ENCODE data around the gene MSI2.

The MSI2 gene

DNA sequence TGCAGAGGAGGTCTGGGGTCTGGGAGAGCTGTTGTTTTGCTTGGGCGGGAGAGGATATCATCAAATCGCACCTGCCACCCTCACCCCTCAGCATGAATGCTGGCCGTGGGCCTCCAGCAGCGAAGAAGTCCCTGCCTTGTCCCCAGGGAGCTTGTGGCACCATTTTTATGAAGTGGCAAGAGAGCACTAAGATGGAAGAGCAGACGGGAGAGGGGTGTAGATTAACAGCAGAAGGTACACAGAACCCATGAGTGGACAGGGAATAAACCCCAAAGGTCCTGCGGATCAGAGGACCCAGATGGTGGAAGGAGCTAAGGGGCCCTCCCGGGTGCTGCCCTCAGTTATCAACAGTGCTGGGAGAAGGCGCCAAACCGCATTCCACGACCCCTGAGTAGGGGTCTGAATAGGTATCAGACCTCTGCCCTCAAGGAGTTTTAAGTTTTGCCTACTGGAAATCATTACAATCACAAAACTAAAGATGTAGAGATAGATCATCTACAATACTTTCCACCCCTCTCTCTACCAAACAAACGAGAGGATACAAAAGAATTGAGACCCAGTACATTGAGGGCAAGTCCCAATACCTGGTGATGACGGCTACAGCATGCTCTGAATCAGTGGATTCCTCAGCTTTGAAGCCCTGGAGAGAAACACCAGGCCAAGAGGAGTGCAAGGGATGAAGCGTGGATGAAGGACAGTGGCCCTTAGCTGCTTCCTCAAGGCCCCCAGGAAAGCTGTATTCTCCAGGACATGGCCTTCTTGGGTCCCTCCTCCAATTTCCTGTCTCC is 428.6 kb downstream of the MSI2 start:
- DNase-seq (ENCODE audit: low spot score), result no peak

DNA sequence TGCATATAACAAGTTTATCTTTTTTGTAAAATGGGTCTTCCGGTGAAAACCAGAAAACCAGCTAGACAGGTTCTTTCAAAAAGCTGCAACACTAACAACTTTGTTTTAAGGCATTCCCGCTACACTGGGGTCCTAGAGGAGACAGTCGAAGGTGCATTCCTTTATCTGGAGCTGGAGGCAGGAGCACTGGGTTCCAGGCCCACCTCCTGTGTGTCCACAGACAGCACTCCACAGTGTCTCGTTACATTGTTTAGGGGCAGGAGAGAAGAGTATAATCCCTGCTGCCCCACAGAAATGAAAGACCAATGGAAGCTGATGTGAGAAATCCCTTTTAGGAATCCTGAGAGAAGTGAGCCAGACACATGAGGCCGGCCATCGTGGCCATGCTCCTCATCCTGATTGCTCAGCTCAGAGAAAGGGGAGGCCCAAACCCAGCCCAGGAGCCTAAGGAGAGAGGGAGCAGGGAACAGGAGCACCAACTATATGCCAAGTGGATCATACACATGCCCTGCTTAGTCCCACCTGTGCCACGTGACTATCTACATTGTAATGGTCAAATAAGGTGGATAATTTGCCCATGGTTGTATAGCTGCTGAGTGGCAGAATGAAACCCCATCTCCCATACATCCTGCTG is 429.3 kb downstream of the MSI2 start:
- DNase-seq (ENCODE audit: low spot score), result no peak

DNA sequence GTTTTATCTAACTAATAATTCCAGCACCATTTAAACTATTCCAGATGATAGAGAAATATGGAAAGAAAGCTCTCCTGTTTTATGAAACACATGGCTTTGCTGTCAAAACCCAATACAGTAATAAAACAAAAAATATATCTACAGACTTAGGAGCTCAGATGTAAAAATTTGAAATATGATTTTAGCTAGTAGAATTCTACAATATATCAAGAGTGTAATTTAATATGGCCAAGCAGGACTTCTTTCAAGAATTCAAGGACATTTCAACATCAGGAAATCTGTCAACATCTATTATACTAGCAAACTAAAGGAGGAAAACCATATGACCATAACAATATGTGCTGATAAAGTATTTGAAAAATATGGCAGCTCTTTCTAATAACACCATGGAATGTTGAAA is 431.3 kb downstream of the MSI2 start:
- no peak for DNase-seq (ENCODE audit: low spot score)

DNA sequence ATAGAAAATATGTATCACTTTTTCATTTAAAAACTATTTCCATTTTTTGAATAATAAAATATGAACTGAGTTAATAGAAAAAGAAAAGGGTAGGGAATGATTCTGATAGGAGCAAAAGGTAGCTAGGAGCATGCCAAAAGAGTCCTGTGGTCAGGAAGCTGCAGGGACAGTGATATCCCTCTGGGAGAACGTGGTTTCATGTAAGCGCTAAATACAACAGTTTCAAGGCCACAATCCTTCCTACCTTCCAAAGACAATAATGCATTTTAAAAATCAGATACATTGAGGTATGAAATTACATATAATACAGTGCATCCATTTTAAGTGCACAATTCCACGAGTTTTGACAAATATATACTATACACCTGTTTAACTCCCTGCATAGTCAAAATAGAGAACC is 432.9 kb downstream of the MSI2 start:
- no peak for DNase-seq (ENCODE audit: low spot score)

DNA sequence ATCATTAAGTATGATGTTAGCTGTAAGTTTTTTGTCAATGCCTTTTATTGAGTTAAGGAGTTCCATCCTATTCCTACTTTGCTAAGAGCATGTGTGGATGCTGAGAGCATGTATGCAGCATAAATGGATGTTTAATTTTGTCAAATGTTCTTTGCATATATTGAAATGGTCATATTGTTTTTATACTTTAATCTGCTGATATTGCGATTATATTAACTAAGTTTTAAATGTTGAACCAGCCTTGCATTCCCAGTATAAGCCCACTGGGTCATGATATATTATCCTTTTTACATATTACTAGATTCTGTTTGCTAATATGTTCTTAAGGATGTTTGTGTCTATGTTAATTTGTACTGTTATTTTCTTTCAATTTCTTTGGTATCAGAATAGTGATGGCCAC is 435.6 kb downstream of the MSI2 start:
- DNase-seq (ENCODE audit: low spot score), result no peak

DNA sequence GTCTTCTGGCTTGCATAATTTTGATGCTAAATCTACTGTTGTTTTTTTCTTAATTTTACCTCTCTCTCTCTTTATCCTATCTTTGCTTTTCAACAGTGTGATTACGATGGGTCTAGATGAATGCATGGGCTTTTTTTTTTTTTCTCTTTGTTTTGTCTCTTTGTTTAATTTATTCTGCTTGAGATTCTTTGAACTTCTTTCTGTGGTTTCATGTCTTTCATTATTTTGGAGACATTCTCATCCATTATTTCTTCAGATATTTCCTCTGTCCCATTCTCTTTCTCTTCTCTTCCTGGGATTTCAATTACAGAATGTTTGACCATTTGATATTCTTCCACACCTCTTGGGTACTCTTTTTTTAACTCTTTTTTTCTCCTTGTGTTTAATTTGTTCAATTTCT is 436.4 kb downstream of the MSI2 start:
- no peak for DNase-seq (ENCODE audit: low spot score)

DNA sequence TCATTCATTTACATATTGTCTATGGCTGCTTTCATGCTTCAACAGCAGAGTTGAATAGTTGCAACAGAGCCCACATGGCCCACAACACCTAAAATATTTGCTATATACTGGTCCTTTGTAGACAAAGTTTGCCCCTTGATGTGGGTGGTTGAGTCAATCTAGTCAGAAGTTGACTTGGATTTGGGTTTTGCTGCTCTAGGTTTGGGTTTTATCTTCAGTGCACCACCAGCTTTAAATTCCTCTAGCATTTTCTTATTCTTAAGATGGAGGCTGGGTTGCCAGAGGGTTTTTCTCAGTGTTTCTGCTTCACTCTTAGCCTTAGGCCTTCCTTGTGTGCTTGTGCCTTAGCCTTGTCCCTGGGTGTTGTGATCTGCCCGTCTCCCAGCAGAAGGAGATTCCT is 437.7 kb downstream of the MSI2 start:
- DNase-seq (ENCODE audit: low spot score), result no peak

DNA sequence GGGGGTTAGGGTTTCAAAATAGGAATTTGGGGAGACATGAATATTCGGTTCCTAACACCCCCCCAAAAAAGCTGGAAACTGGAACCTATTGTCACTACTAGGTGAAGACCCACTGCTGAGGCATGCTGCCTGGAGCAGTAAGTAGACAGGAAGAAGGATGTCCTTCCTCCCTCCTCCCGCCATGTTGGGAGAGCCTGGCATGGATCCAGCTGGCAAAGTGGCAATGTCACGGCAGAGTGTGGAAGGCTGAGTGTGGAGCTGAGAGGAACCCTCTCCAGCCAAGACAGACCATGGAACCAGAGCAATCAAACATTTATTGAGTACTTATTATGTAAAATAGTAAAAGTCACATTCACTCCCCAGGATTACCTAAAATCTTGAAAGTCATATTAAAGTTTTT is 439.7 kb downstream of the MSI2 start:
- no peak for DNase-seq (ENCODE audit: low spot score)

DNA sequence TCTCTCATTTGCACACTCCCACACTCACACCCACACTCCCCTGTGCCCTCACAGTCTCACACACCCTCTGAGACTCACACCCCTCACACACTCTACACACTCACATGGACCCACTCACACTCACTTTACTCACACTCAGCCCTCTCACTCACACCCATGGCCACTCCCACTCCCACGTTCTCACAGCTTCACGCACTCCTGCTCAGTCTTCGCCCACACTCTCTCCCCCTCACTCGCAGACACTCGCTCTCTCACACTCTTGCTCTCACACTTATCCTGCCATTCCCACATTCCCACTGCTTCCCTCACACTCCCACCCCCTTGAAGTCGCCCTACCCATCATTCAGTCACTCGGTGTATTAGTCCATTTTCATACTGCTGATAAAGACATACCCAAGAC is 440.9 kb downstream of the MSI2 start:
- no peak for DNase-seq (ENCODE audit: low spot score)

DNA sequence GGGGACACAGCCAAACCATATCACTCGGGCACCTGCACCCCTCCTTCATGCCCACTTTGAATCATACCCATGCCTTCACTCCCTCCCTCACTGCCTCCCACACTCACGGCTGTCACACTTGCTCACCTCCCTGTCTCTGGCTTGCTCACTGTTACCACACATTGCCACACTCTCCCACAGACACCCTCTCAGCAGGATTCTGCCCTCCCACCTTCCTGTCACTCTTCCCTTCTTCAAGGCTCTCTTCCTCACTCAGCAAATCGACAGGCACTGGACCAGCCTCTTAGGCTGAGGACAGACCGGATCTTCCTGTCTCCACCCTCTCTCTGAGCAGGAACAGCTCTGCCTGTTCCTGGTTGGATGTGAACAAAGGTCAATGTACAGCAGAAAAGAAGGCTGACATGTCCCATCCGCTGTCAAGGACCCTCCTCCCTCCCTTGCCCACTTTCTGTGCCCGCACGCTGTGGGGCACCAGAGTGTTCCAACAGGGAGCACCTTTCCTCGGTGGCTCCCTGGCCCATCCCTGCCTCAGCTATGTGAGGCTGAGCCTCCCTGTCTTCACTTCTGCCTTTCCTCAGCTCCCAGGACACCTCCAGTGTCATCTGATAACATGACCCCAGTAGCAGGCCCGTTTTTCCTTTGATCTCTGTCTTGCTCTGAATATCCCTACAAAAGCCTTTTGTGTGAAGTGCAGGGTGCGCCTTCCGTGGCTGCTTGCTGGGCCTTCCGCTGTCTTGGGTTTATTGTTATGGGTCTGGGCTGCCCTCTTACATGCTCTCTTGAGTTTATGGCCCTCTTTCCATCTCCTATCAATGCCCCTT is 441.8 kb downstream of the MSI2 start:
- DNase-seq (ENCODE audit: low spot score), result peak; percentile 89

DNA sequence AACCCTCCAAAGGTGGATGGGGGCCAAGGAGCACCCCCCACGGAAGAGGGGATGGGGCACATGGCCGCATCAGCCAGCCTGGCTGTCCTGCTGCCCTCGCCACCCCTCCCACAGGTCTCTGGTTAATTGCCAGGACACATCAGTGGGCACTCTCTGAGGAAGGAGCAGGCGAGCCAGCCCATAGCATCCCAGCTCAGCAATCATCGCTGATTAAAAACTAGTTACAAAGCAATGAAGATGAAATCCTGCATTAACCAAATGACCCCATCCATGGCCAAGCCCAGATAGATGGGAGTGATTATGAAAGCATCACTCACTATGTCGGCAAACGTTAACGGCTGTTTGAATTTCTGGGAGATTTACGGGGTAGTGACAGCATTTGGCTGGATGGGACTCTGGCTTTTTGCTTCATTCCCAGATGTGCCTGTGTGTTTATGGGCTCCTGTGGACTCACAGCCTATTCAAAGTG is 443.5 kb downstream of the MSI2 start:
- no peak for DNase-seq (ENCODE audit: low spot score)

DNA sequence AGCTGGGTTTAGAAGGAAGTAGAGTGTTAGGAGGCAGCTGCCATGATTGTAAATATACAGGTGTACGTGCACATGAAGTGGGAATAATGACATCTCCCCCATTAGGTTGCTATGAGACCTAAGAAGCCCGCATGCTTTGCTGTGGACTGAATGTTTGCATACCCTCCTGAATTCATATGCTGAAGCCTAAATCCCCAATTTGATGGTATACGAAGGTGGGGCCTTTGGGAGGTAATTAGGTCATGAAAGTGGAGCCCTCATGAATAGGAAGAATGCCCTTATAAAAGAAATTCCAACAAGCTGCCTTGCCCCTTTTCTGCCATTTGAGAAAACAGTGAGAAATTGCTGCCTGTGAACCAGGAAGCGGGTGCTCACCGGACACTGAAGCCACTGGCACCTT is 444.8 kb downstream of the MSI2 start:
- no peak for DNase-seq (ENCODE audit: low spot score)

DNA sequence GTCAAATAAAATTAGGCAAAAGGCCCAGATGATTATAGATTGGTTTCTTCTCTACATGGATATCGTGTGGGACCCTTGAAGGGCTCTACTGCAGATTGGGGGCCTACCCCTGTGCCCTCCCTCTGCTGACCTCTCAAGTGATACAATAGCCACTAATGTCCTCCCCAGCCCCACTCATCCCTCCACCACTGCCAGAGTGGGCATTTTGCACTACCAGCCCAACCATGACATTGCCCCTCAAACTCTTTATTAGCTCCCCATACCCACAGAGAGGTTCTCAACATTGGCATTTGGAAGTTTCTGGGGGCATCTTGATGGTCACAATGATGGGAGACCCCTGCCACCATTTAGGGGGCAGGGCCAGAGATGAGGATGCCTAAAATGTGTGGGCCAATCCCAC is 446.9 kb downstream of the MSI2 start:
- DNase-seq (ENCODE audit: low spot score), result no peak

DNA sequence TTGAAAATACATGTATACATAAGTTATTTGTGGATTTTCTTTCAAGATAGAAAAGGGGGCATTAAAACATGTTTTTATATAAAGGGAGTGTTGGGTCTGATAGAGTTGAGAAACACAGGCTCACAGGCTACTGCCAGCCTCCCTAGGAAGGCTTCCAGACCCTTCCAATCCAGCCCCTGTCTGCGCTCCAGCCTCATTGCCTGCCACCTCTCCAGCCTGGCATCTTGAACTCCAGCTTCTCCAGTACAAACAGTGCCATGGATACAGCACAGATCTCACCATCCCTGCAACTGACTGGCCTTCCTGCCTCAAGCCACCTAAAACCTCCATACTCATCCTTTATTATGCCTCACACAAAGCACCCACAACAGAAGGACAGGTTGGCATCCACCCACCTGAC is 448.1 kb downstream of the MSI2 start:
- no peak for DNase-seq (ENCODE audit: low spot score)

DNA sequence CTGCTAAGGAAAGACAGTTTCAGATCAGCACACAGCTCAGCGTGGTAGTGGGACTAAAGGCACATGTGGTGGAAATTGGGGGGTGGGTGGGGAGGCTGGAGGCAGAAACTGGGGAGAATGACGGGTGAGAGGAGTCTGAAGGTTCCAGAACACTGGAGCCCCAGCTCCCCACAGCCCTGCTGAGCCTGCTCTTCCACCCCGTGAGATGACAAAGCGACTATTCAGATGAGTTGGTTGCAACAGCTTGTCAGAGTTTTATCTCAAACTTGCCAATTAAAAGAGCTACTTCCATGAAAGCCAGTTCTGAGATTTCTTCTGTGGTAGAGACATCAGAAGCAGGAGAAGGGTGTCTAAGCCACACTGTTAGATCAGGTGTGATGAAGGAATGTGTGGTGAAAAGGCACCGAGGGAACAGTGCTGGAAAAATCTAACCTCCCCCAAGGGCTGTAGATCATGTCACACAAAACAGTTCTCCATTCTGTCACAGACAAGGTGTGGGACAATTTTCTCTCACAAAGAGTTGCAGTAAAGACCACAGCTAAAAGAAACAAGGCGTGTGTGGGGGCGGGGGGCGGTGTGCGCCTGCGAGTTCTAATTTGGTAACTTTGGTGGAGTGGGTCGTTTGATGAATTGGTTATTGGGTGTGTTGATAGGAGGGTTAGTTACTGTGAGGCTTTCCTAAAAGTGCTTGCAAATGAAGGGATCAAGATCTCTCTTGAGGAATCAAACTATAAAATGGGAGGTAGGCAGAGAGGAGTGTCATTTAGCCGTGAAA is 449.8 kb downstream of the MSI2 start:
- no peak for DNase-seq (ENCODE audit: low spot score)

DNA sequence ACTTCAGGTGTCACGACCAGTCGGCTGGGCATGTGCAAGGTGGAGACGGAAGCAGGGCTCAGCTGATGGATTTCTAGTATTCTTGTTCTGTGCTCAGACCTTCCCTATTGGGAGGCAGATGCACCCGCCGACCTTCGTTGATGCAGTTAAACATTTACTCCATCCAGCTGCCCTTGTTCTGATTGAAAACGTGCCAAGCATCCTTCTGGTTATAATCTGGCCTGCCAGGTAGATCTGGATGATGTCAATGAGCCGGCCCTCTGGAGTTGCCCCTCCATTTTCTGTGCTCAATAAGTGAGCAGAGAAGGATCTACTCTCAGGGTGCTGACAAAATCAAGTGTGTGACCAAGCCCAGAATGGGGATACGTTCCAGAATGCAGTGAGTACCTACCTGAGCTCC is 450.4 kb downstream of the MSI2 start:
- DNase-seq (ENCODE audit: low spot score), result no peak

DNA sequence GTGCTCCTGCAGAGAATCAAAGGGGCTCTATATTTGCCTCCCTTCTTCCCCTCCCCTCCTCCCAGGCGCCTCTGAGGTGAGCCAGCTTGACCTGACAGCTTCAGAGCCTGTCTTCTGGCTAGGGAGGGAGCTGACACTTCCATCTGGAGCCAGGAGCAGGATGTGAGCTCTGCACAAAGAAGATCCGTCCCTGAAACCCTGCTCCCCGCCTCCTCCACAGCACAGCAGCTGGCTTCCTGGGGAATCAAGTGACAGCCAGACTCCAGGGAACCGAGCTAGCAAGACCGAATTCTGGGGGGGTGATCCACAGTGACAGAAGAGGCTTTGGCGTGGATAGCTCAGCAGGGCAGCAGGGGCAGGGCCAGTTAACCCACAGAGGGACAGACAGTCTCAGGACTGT is 451.6 kb downstream of the MSI2 start:
- DNase-seq (ENCODE audit: low spot score), result no peak

DNA sequence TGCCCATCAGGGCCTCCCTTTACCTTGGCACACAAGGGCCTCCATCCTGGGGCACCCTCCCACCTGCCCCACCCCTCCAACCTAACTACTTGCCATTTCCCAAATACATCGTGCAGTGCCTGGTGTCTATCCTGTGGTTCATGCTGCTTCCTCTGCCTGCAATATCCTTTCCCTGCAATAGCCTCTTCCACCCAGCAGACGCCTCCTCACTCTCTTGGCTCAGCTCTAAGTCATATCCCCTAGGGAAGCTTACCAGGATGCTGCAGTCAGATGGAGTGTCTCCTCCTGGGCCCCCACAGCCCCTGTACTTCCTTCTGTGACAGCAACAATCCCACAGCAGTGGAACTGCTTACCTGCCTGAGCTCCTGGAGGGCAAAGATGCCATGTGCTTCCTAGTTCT is 452.1 kb downstream of the MSI2 start:
- no peak for DNase-seq (ENCODE audit: low spot score)

DNA sequence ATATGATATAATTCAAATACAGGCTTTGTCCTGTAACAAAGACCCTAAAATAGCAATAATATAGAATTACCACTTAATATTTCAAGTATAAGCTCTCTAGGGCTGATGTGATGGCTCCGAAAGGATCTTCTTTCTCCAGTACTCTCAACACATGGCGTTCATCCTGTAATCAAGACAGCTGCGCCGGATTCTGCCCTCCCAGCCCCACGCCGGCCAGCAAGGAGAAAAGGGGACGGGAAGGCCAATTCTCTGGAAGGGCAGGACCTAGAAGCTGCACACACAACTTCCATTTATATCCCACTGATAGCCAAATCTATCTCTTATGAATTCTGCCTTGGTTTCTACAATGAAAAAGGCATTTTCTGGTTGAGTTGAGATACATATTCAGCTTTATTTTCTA is 456.8 kb downstream of the MSI2 start:
- no peak for DNase-seq (ENCODE audit: low spot score)

DNA sequence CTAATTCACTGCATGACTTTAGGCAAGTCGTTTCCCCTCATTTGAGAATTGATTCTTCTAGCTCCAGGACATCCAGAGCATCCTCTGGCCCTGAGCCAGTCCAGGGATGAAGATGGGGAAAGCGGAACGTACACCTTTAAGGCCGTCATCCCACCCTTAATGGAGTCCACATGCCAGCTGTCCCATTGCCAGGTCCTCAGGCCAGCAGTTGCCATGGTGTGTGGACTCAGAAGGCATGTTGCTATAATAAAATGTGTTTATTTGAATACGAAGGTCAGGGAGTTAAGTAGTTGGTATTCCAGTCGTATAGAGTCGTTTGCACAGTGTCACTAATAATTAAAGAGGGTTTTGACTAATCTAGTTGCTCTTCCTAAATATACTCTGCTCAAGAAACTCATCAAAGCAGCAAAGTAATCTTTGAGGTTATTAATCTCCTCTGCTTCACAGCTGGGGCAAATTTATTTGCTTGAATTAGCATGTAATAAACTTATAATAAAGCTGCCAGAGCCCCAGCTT is 458.4 kb downstream of the MSI2 start:
- DNase-seq (ENCODE audit: low spot score), result no peak

DNA sequence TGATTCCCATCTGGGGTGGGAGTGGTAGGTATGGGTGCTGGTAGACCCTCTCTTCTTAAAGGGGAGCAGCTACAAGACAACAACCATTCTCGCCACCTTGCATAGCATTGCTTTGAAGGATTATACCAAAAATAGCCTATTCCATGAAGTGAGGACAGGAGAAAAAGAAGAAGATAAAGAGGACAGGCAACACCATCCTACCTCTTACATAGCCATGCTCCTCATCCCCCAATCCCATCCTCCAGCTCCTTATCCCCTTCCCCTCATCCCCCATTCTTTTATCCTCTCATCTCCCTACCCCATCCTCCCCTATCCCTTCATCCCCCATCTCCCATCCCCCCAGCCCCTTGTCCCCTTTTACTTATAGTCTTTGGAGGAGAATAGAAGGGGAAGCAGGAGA is 459.7 kb downstream of the MSI2 start:
- DNase-seq (ENCODE audit: low spot score), result no peak

DNA sequence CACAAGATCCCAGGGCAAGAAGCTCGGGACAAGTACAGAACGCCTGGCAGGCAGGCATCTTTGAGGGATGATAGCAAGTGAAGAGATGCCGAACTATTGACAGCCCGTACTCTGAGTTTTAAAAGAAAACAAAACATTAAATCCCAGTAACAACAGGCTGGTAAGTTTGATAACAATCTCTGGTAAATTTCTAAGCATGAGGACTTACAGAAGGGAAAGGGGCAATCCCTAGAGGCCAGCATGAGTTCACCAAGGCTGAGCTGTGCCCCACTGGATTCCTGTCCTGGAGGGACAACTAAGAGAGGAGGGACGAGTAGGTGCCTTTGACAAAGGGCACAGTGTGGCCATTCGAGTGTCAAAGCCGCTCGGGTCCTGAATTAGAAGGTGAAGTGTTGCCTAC is 462.6 kb downstream of the MSI2 start:
- no peak for DNase-seq (ENCODE audit: low spot score)

All from COLO829 (cell line).